ENCODE measurements around the gene GPR150.
"Not testable (repeated sequence)": the region's sequence is repeated elsewhere in the genome, so short reads cannot be mapped to it uniquely, and the experiment has no call there.

The GPR150 gene

GRCh38 chr5:95624368-95624767 is 4.5 kb downstream of the GPR150 start:
- DNase-seq (ENCODE audit: low read depth): no peak

GRCh38 chr5:95626701-95627100 is 6.8 kb downstream of the GPR150 start:
- no peak for DNase-seq (ENCODE audit: low read depth)

- no peak for DNase-seq (ENCODE audit: low read depth)
Observed at GRCh38 chr5:95627971-95628810, 8.3 kb downstream of the GPR150 start.

- DNase-seq (ENCODE audit: low read depth): no peak
Observed at GRCh38 chr5:95628933-95629332, 9.0 kb downstream of the GPR150 start.

GRCh38 chr5:95630394-95630917 is 10.6 kb downstream of the GPR150 start:
- no peak for DNase-seq (ENCODE audit: low read depth)

GRCh38 chr5:95631255-95631958 is 11.5 kb downstream of the GPR150 start:
- DNase-seq (ENCODE audit: low read depth): peak; percentile 88

- DNase-seq (ENCODE audit: low read depth): peak; percentile 88
Observed at GRCh38 chr5:95631991-95632675, 12.2 kb downstream of the GPR150 start.

- not testable (repeated sequence) for DNase-seq (ENCODE audit: low read depth)
Observed at GRCh38 chr5:95632942-95633341, 13.1 kb downstream of the GPR150 start.

- no peak for DNase-seq (ENCODE audit: low read depth)
Observed at GRCh38 chr5:95633671-95634070, 13.8 kb downstream of the GPR150 start.

GRCh38 chr5:95634081-95634480 is 14.2 kb downstream of the GPR150 start:
- no peak for DNase-seq (ENCODE audit: low read depth)

GRCh38 chr5:95638632-95639031 is 18.7 kb downstream of the GPR150 start:
- no peak for DNase-seq (ENCODE audit: low read depth)

- DNase-seq (ENCODE audit: low read depth): peak; percentile 99
Observed at GRCh38 chr5:95641741-95642220, 21.9 kb downstream of the GPR150 start.

GRCh38 chr5:95643152-95643551 is 23.3 kb downstream of the GPR150 start:
- DNase-seq (ENCODE audit: low read depth): no peak

GRCh38 chr5:95644351-95645042 is 24.6 kb downstream of the GPR150 start:
- DNase-seq (ENCODE audit: low read depth): peak; percentile 73

- not testable (repeated sequence) for DNase-seq (ENCODE audit: low read depth)
Observed at GRCh38 chr5:95646226-95646568, 26.3 kb downstream of the GPR150 start.

- DNase-seq (ENCODE audit: low read depth): peak; percentile 99
Observed at GRCh38 chr5:95646569-95647431, 26.9 kb downstream of the GPR150 start, which contains the start of gene RFESD. Gene RFESD (plus strand): TSS chr5:95646777. CDS start chr5:95652272, 5,495 bp downstream.

- peak; percentile 68 for DNase-seq (ENCODE audit: low read depth)
Observed at GRCh38 chr5:95647886-95648860, 28.3 kb downstream of the GPR150 start.

- no peak for DNase-seq (ENCODE audit: low read depth)
Observed at GRCh38 chr5:95649274-95649673, 29.4 kb downstream of the GPR150 start.

- no peak for DNase-seq (ENCODE audit: low read depth)
Observed at GRCh38 chr5:95649842-95650620, 30.1 kb downstream of the GPR150 start.

Measured in iris pigment epithelial cell (primary cell).